Mammary epithelial cell (primary cell): ENCODE results near the gene SLC13A1.
"Not testable (repeated sequence)": the region's sequence is repeated elsewhere in the genome, so short reads cannot be mapped to it uniquely, and the experiment has no call there.

ENCODE experiments used
- EZH2 ChIP-seq: IDR thresholded peaks from 2 replicates; pipeline ENCODE4 v1.6.1; 2012; ENCODE audit warnings: low read length, inconsistent platforms, borderline replicate concordance
- TF ChIP-seq, protein P1 (sequence below), 2 donors: IDR thresholded peaks in 1 of 2; conservative IDR thresholded peaks in 1 of 2; 2 replicates each; pipeline ENCODE4 v1.5.1; 2011 to 2012; ENCODE audit warnings: inconsistent platforms in 2 of 2, low read length in 2 of 2, mild to moderate bottlenecking in 2 of 2, control low read depth in 1 of 2, low read depth in 1 of 2; ENCODE audit not compliant: insufficient read depth in 1 of 2; ENCODE audit errors: extremely low read depth in 1 of 2

DNA sequence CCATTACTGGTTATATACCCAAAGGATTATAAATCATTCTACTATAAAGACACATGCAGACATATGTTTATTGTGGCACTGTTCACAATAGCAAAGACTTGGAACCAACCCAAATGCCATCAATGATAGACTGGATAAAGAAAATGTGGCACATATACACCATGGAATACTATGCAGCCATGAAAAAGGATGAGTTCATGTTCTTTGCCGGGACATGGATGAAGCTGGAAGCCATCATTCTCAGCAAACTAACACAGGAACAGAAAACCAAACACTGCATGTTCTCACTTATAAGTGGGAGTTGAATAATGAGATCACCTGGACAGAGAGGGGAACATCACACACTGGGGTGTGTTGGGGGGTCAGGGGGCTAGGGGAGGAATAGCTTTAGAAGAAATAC, 112.9 kb downstream of the SLC13A1 start:
- TF ChIP-seq, protein P1, sequence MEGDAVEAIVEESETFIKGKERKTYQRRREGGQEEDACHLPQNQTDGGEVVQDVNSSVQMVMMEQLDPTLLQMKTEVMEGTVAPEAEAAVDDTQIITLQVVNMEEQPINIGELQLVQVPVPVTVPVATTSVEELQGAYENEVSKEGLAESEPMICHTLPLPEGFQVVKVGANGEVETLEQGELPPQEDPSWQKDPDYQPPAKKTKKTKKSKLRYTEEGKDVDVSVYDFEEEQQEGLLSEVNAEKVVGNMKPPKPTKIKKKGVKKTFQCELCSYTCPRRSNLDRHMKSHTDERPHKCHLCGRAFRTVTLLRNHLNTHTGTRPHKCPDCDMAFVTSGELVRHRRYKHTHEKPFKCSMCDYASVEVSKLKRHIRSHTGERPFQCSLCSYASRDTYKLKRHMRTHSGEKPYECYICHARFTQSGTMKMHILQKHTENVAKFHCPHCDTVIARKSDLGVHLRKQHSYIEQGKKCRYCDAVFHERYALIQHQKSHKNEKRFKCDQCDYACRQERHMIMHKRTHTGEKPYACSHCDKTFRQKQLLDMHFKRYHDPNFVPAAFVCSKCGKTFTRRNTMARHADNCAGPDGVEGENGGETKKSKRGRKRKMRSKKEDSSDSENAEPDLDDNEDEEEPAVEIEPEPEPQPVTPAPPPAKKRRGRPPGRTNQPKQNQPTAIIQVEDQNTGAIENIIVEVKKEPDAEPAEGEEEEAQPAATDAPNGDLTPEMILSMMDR (conservative IDR thresholded peaks at IDR 0.05 in 1 of 2, IDR thresholded peaks at IDR 0.05 in 1 of 2; ENCODE audit: extremely low read depth in 1 of 2, insufficient read depth in 1 of 2, low read depth in 1 of 2, low read length in 2 of 2) = not testable (repeated sequence)
- not testable (repeated sequence) for TF ChIP-seq EZH2
